CD4-positive, alpha-beta T cell treated with Interleukin-17A for 4 hours (primary cell): ENCODE measurements around the gene PRDX4.
A peak's percentile ranks its signal among the peaks of the same experiment; 100 is the strongest.
"Not testable (repeated sequence)": the region's sequence is repeated elsewhere in the genome, so short reads cannot be mapped to it uniquely, and the experiment has no call there.

ENCODE experiments used
- DNase-seq: peaks from one replicate; pipeline ENCODE4 v3.0.0-alpha.2; 2020; ENCODE audit warnings: mixed read lengths

PRDX4 gene

GRCh38 chrX:23676486-23676885 is 9.2 kb downstream of the PRDX4 start:
- DNase-seq: not testable (repeated sequence)

DNA sequence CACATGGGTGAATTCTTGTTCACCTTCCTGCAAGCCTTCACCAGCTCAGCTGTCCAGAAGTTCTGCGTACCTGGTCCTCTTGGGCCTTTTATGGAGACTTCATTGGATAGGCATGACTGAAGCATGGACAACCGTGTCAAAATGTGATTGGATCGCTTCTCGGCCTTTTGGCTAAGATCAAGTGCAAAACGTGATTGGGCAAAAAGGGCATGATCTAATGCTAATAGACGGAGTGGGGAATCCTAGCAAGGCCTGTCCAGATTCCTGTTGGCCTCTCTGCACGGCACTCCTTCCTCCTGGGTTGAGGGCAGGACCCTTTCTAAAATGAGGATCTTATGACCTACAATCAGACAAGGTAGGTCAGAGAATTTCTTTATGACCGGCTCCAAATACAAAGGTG is 24.9 kb downstream of the PRDX4 start:
- no peak for DNase-seq

DNA sequence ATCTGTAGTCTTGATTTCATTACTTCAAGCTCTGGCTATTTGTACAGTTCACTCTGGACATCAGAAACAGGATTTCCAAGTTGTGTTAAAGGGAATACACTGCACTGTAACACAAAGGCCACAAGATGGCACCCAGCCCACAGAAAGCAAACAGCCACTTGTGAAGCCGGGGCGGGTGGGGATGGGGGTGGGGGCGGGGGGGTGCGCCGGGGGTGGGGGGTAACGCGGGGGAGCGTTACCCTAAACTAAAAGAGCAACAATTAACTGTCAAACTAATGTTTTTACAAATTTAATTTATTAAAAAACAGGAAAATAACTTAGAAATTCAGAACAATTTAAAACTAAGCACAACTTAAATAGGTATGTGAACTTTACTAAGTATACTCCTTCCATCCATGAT is 27.3 kb downstream of the PRDX4 start:
- peak; percentile 56 for DNase-seq

DNA sequence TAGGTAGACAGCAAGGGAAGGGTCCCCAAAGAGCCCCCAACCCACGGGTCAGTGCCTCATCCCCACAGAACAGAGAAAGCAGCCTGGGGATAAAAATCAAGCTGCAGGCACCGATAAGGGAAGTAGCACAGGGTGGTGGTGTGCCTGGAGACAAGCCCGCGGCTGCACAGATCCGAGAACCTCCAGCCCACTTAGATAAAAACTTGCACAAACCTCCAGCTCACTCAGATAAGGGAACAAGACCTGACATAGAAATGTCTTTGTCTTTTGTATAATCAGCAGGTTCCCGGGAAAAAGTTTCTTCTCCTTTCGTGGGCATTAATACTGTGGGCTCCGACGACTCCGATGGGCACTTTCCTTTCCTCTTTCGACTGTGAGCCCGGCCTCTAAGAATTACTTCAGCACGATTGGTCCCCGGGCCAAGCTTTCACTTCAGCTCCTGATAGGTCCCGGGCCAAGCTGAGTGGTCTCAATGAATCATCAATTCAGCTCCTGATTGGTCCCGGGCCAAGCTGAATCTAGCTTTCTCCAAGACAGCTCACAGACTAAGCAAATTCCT is 32.4 kb downstream of the PRDX4 start:
- peak; percentile 15 for DNase-seq

- DNase-seq: no peak
These were observed 37.4 kb downstream of the PRDX4 start for GRCh38 chrX:23704673-23705206.

DNA sequence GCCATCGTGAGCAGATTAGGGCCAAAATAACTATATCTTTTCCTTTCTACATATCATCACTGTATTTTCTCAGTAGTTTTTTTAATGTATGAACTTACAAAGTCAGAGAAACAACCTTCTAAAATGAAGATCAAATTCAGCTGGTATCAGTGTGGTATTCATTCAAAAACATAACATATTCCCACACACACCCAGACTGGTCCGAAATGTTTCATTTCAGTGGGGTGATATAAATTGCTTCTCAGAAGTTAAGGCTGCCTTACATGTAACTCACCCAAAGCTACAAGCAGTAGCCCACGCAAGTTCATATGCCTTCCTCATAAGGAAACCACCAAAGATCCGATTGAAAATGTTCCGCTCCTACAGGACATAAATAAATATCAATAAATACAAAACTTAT is 37.9 kb downstream of the PRDX4 start:
- no peak for DNase-seq

DNA sequence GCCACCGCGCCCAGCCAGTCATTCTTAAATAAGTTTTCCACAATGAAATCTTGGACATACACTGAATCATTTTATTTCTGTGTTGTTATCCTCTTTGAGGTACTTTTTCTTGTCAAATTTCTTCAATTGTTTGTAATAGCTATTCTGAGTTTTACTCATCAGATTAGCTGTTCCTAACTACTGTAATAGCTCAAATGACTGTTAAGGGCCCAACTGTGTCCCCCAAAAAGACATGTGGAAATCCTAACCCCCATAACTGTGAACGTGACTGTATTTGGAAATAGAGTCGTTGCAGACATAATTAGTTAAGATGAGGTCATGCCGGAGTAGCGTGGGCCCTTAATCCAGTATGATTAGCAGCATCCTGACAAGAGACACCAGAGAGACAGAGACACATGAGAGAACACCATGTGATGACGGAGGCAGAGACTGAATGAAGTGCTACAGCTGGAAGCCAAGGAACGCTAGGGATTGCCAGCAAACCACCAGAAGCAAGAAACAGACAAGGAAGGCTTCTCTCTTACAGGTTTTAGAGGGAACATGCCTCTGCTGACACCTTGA is 52.9 kb downstream of the PRDX4 start:
- DNase-seq: no peak

DNA sequence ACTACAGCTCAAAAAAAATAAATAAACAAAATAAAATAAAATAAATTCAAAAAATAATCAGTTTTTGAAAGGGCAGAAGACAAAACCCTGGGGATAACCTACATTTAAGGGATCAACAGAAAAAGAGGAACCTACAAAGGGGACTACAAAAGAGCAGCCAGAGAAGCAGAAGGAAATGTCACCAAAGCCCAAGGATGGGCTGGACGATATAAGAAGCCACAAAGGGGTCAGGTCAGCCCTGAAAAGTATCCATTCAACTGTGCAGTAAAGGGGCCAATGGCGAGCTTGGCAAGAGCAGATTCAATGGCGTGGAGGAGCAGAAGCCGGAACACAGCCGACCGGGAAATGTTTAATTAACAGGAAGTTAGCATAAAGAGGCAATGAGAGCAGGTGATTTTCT is 58.9 kb downstream of the PRDX4 start:
- DNase-seq: no peak

GRCh38 chrX:23727206-23727605 is 59.9 kb downstream of the PRDX4 start:
- DNase-seq: no peak

GRCh38 chrX:23729214-23729613 is 61.9 kb downstream of the PRDX4 start:
- DNase-seq: no peak

GRCh38 chrX:23731951-23732350 is 64.7 kb downstream of the PRDX4 start:
- no peak for DNase-seq

DNA sequence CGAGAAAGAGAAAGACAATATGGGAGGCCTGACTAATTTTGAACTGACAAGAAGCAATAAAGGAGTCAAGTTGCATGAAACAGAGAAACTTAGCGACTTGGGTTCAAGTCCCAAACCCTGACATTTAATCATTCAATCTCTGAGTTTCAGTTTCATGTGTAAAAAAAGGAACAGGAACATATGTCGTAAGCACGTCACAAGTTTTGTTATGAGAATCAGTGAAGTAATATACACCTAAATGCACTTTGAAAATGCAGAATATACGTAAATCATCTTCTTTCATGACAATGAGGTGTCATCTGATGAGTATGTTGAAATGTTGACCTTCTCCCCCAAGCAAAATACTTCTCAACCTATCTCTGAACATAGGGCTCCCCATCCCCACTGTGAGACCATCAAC is 65.4 kb downstream of the PRDX4 start:
- DNase-seq: no peak
